HG02885 (cell line): Measurements from ENCODE around the gene DCLK1.
A peak's percentile ranks its signal among the peaks of the same experiment; 100 is the strongest.
"Not testable (repeated sequence)": the region's sequence is repeated elsewhere in the genome, so short reads cannot be mapped to it uniquely, and the experiment has no call there.

Source experiments
- ATAC-seq: cut with Tn5 transposase; IDR thresholded peaks from one replicate; pipeline ENCODE4 v1.9.1; 2021; ENCODE audit warnings: mild to moderate bottlenecking; ENCODE audit not compliant: unreplicated experiment, poor library complexity

DCLK1 gene

GRCh38 chr13:35993686-35994085, 137.5 kb downstream of the DCLK1 start:
- ATAC-seq: no peak

- ATAC-seq: no peak
Observed at GRCh38 chr13:35992964-35993363, 138.2 kb downstream of the DCLK1 start.

GRCh38 chr13:35990196-35990595, 141.0 kb downstream of the DCLK1 start:
- ATAC-seq: no peak

- ATAC-seq: no peak
Observed at GRCh38 chr13:35988648-35989081, 142.5 kb downstream of the DCLK1 start.

- ATAC-seq: no peak
Observed at GRCh38 chr13:35987572-35988513, 143.3 kb downstream of the DCLK1 start.

- no peak for ATAC-seq
Observed at GRCh38 chr13:35984776-35985453, 146.3 kb downstream of the DCLK1 start.

- ATAC-seq: no peak
Observed at GRCh38 chr13:35984287-35984686, 146.9 kb downstream of the DCLK1 start.

GRCh38 chr13:35983703-35984102, 147.5 kb downstream of the DCLK1 start:
- ATAC-seq: not testable (repeated sequence)

GRCh38 chr13:35983206-35983605, 148.0 kb downstream of the DCLK1 start:
- ATAC-seq: no peak

- no peak for ATAC-seq
Observed at GRCh38 chr13:35979361-35979951, 151.7 kb downstream of the DCLK1 start.

GRCh38 chr13:35978607-35979316, 152.4 kb downstream of the DCLK1 start:
- peak; percentile 64 for ATAC-seq

- ATAC-seq: no peak
Observed at GRCh38 chr13:35977060-35977459, 154.1 kb downstream of the DCLK1 start.

GRCh38 chr13:35976126-35976525, 155.1 kb downstream of the DCLK1 start:
- no peak for ATAC-seq

GRCh38 chr13:35966951-35967350, 164.2 kb downstream of the DCLK1 start:
- ATAC-seq: not testable (repeated sequence)

- no peak for ATAC-seq
Observed at GRCh38 chr13:35966024-35966423, 165.2 kb downstream of the DCLK1 start.

- ATAC-seq: no peak
Observed at GRCh38 chr13:35965226-35965927, 165.8 kb downstream of the DCLK1 start.

- ATAC-seq: no peak
Observed at GRCh38 chr13:35964863-35965180, 166.4 kb downstream of the DCLK1 start.

GRCh38 chr13:35964011-35964862, 166.9 kb downstream of the DCLK1 start:
- no peak for ATAC-seq
